Kidney (tissue), 14 donors: ENCODE measurements around the gene TNNI2. TPM values are rescaled to one million over a fixed set of nuclear protein-coding genes. Genes with fewer than 3 reads are reported as not detected.

Experiments
- DNase-seq, 5 donors: peaks; one replicate each; pipeline ENCODE4 v3.0.0-alpha.2; 2013 to 2020
- FAIRE-seq: peaks from 2 replicates; lab custom pipeline; 2012; peaks lifted over from hg19 to GRCh38; lab: Jason Lieb, UNC
- H3K27ac ChIP-seq, 2 donors: one replicate each; pipeline ENCODE4 v1.7.0; 2013; ENCODE audit warnings: low read depth in 2 of 2, low read length in 2 of 2, inconsistent platforms in 1 of 2
- H3K27me3 ChIP-seq: one replicate; pipeline ENCODE4 v1.7.1; 2013; ENCODE audit warnings: low read length, inconsistent platforms; ENCODE audit not compliant: control insufficient read depth, insufficient read depth
- H3K36me3 ChIP-seq, 3 donors: one replicate each; pipeline versions ENCODE4 v1.7.0 to v1.7.1; 2013; ENCODE audit warnings: low read length in 3 of 3, control low read depth in 1 of 3, inconsistent platforms in 1 of 3; ENCODE audit not compliant: insufficient read depth in 3 of 3, control insufficient read depth in 2 of 3
- H3K4me1 ChIP-seq, 3 donors: one replicate each; pipeline versions ENCODE4 v1.7.0 to v1.7.1; 2013; ENCODE audit warnings: low read length in 3 of 3, inconsistent platforms in 1 of 3, low read depth in 1 of 3; ENCODE audit not compliant: control insufficient read depth in 2 of 3, insufficient read depth in 2 of 3
- H3K4me3 ChIP-seq, 3 donors: one replicate each; pipeline versions ENCODE4 v1.7.0 to v1.8.1; 2013; ENCODE audit warnings: low read length in 3 of 3, control low read depth in 1 of 3, inconsistent platforms in 1 of 3
- H3K9ac ChIP-seq, 3 donors: one replicate each; pipeline versions ENCODE4 v1.7.0 to v1.7.1; 2013; ENCODE audit warnings: low read length in 3 of 3, control low read depth in 1 of 3, inconsistent platforms in 1 of 3
- H3K9me3 ChIP-seq, 3 donors: one replicate each; pipeline versions ENCODE4 v1.7.0 to v1.7.1; 2013; ENCODE audit warnings: low read length in 3 of 3, control low read depth in 1 of 3, inconsistent platforms in 1 of 3; ENCODE audit not compliant: control insufficient read depth in 2 of 3, insufficient read depth in 1 of 3
- intact Hi-C: fragments of 100-400 bp; cut with DNase I; formaldehyde crosslinking; loops from one replicate; pipeline ENCODE4 v1.11.1; 2022
- polyA plus RNA-seq: library from polyadenylated mRNA; stranded (reverse); fragments of 350-450 nt; fragmentation: Illumina TruSeq; extraction: RNeasy Lipid Tissue Mini Kit (QIAGEN cat#74804); gene quantifications from one replicate; pipeline ENCODE4 v1.2.3, GENCODE V29; 2014; ENCODE audit warnings: low read depth, low replicate concordance; ENCODE audit not compliant: insufficient read depth
- total RNA-seq: library from RNA; stranded (reverse); fragmentation: NEBNext Ultra II Directional; extraction: Animal tissue kit (Norgen Biotek cat#: 25700); gene quantifications from one replicate; pipeline ENCODE4 v1.2.1, GENCODE V29; 2021
- TF ChIP-seq, protein P1 (sequence below): IDR thresholded peaks from 3 replicates; pipeline ENCODE4 v1.5.1; 2012; ENCODE audit warnings: mild to moderate bottlenecking, moderate library complexity, borderline replicate concordance; ENCODE audit not compliant: insufficient read depth; ENCODE audit errors: extremely low read depth
- donor health status: control.
- donor health status: control.
- donor health status: control.
- donor health status: control.
- donor health status: control.
- donor health status: DM: yes; HTN: yes; CAD: no.
- donor health status: Normal renal cell carcinoma (clear cell type).

The TNNI2 gene
- total and polyA plus RNA-seq, 2 donors from 2014 or later = 1.3 TPM; not detected in 1

DNA sequence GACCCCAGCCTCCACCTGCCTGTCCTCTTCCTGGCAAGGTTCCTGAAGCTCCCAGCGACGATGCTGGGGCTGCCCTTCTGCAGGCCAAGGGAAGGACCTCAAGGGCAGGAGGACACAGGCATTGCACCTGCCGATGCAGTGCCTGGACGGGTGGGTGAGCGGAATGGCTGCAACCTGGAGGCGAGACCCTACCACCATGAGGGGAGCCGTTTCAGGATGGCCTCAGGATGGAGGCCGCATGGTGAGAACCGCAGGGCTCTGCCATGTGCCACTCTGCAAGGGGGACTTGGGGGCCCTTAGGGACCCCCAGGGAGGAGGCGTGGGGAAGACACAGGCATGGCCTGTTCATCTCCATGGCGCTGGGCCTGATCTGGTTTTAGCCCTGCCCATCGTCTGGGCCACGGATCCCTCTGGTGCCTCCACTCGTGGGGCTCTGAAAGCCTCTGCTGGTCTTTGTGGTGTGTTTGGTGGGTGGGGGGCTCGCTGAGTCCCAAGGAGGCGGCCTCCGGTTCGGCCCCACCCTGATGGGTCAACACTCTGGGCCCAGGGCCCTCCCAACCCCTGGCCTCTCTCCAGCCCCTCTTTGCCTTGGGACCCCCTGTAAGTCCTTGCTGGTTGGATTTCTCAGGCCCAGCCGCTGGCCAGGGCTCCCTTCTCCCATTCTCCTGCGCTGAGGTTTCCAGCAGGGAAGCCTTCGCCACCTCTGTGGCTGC is 12.8 kb downstream of the TNNI2 start:
- DNase-seq (peak in 1 of 5 donors; percentile 69), FAIRE-seq (no peak)
- Histone ChIP-seq H3K4me3 (no peak overlapping the region), H3K36me3 (no peaks in the 10 kb centered on the region), H3K27me3 (no peaks in the 10 kb centered on the region), H3K4me1 (peaks cover 0 to 2% (median 0%) of the 10 kb centered on the region in 3 donors), H3K9ac (no peak overlapping the region), H3K9me3 (no peaks in the 10 kb centered on the region), H3K27ac (no peak overlapping the region)
- intact Hi-C loops = no loop called here
- TF ChIP-seq, protein P1, sequence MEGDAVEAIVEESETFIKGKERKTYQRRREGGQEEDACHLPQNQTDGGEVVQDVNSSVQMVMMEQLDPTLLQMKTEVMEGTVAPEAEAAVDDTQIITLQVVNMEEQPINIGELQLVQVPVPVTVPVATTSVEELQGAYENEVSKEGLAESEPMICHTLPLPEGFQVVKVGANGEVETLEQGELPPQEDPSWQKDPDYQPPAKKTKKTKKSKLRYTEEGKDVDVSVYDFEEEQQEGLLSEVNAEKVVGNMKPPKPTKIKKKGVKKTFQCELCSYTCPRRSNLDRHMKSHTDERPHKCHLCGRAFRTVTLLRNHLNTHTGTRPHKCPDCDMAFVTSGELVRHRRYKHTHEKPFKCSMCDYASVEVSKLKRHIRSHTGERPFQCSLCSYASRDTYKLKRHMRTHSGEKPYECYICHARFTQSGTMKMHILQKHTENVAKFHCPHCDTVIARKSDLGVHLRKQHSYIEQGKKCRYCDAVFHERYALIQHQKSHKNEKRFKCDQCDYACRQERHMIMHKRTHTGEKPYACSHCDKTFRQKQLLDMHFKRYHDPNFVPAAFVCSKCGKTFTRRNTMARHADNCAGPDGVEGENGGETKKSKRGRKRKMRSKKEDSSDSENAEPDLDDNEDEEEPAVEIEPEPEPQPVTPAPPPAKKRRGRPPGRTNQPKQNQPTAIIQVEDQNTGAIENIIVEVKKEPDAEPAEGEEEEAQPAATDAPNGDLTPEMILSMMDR = no peak

DNA sequence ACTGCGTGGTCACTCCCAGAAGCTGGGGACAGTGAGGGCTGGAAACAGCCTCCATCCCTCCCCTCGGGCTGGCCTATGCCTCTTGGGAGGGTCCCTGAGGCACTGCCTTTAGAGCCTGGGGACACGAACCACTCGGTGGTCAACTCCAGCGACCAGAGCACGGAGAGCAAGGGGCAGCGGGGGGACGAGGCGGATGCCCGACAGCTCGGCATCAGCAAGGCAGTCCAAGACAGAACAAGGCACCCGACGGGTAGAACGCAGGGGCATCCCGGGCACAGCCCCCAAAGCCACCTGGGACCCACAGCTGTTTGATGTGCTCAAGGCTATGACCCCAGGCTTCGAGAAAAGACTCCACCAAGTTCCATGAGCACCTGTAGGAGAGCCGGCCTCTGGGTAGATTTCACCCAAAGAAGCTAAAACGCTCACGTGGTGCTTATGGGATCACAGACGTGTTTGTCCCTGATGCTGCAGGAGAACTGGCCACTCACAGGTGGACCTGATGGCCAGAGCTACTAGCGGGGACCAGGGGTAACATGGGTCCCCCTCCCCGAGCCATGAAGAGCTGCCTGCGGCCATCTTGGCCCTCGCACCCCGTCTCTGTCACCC is 13.6 kb downstream of the TNNI2 start:
- TF ChIP-seq, protein P1 = no peak
- intact Hi-C loops = no loop called here
- H3K9me3 ChIP-seq = no peaks in the 10 kb centered on the region
- DNase-seq (peak in 1 of 5 donors; percentile 72), FAIRE-seq (no peak)
- H3K27ac ChIP-seq = no peak overlapping the region
- peaks cover 0 to 2% (median 0%) of the 10 kb centered on the region in 3 donors for H3K4me1 ChIP-seq
- H3K4me3 ChIP-seq = no peak overlapping the region
- no peaks in the 10 kb centered on the region for H3K36me3 ChIP-seq
- no peaks in the 10 kb centered on the region for H3K27me3 ChIP-seq
- no peak overlapping the region for H3K9ac ChIP-seq

DNA sequence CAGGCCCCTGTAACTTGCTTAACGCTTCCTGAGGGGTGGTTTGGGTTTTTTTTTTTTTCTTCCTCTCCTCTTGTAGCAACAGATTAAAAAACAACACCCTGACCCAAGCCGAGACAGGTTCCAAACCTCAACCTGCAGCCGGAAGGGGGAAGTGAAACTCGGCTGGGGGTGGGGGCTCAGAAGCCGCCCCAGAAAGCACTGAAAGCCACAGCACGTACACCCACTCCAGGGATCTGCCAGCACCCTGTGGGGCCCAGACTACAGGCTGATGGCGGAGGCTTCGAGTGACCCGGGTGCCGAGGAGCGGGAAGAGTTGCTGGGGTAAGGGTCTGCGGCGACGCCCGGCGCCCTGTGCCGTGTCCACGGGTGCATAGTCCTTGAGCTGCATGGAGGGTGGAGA is 14.1 kb downstream of the TNNI2 start, which contains the start of gene LSP1:
TSS of gene LSP1 (plus strand) at position 208 of the 400 bp plus-strand sequence. CDS start at position 269, 61 bp downstream.
- intact Hi-C loops = no loop called here
- Histone ChIP-seq H3K27me3 (no peaks in the 10 kb centered on the region), H3K4me1 (peaks cover 0 to 2% (median 0%) of the 10 kb centered on the region in 3 donors), H3K9ac (no peak within 1 kb of the TSS), H3K27ac (no peak within 1 kb of the TSS), H3K9me3 (no peaks in the 10 kb centered on the region), H3K36me3 (no peaks in the 10 kb centered on the region), H3K4me3 (no peak within 1 kb of the TSS)
- TF ChIP-seq, protein P1 = no peak
- FAIRE-seq (no peak), DNase-seq (peak in 1 of 5 donors; percentile 82)
